HG03521 (cell line): ENCODE results near the gene SCP2D1.

ENCODE experiments used
- ATAC-seq: cut with Tn5 transposase; IDR thresholded peaks from one replicate; pipeline ENCODE4 v1.9.1; 2021; ENCODE audit warnings: mild to moderate bottlenecking, moderate library complexity; ENCODE audit not compliant: unreplicated experiment

Gene SCP2D1

DNA sequence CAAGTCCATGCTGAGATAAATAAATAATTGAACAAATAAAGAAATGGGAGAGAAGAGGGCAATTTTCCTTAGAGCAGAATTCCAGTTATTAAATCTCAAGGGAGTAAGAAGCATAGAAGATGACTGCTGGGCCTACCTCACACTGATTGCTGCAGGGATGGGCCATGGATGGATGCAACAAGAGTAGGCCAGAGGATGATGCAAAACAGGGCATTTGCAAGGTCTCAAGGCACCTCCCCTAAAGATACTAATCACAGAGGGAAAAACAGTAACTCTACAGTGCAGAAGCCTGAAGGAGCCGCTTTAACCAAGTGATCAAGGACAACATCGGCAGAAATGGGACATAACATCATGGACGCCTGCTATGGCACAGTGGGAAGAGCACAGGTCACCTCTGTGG is 1.7 kb upstream of the SCP2D1 start:
- no peak for ATAC-seq

DNA sequence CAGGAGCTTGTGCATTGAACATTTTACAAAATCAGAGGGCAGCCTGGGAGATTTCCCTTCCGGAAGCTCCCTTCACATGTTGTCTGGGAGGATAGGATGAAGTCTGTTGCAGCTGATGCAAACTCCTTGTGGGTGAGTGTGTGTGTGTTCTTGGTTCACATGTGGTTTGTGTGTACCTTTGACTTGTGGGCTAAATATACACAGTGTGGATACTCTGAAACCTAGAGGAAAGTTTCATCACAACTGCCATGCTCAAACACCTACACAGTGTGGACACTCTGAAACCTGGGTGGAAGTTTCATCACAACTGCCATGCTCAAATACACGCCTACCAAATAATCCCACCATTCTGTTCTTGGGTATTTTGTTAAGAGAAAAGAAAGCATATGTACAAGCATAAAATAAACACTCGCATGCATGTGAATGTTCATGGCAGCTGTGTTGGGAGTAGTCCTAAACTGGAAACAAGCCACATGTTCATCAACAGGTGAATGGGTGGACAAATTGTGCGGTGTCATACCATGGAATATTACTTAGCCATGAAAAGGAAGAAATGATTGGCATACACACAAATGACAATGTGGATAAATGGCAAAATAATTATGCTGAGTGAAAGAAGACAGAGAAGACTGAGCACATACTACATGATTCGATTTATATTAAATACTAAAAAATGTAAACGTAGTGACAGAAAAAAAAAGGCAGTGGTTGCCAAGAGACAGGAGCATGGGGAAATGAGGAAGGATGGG is 1.8 kb downstream of the SCP2D1 start:
- ATAC-seq = no peak

DNA sequence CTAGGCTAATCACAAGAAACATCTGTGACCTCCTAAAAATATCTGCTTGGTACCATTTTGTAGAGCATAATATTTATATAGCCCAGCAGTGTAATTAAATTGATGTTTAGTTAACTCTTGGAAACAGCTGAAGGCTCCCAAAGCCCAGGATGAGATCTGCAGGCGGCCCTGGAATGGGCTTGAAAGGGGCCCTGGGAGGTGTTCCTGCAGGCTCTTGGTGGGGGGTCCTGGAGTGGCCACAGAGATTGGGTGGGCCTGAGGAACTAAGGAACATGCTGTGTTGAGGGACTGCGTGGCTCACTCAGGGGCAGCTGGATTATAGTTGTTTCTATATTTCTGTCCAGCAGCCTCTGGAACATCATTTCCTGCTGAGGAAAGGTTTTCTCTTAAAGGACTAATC is 9.2 kb downstream of the SCP2D1 start:
- ATAC-seq = no peak

DNA sequence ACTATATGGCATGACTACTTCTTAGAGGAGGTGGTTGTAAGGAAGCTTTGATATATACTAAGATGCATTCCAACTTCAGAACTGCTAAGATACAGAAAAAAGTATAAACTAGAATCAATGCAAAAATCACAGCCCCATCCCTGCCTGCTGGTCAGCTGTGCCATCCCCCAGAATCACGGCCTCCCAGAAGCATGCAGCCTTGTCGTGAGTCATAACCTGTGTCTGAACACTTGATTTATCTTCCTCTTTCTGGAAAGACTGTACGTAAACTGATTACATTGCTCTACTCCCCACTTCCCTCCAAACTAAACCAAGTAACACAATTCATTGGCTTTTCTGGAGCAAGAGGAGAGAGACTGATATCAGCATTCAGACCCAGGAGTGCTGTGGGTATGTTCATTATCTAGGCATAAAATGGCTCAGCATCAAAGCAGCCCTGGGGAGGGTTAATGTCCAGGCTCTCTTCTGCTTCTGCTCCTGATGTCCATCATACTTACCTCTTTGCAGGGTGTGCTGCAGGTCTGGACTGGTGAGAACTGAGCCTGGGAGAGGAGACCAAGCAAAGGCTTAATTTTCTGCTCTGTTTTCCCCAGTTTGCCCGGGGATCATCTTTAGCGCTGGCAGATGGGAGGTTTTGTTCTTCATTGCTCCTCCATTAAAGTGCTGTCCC is 18.4 kb downstream of the SCP2D1 start:
- ATAC-seq = no peak

DNA sequence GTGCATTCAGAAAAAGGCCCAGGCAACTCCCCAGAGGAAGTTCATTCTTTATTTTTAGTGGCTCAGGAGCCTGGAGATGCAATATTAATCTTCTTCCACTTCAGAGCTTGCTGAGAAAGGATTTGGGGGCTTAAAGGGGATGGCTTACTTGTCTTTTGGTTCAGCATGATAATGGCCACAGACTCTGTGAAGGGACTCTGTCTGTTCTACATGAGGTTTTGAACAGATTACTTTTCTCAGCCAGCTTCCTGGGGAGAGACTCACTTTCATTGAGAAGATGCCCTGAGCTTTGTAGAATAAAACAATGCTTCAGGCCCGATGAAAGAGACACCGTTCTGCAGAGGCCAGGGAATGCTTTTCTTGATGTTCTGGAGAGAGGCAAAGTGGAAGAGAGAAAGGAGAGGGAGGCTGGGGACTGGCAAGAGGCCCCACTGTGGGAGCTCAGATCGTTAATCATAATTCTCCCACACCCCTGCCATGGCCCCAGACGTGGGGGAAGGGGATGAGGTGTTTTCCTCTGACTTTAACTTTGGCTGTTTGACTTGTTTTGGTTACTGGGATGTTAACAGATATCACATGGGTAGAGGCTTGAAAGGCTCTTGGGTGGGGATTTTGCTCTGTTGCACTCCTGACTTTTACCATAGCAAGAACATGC is 19.1 kb downstream of the SCP2D1 start:
- no peak for ATAC-seq

DNA sequence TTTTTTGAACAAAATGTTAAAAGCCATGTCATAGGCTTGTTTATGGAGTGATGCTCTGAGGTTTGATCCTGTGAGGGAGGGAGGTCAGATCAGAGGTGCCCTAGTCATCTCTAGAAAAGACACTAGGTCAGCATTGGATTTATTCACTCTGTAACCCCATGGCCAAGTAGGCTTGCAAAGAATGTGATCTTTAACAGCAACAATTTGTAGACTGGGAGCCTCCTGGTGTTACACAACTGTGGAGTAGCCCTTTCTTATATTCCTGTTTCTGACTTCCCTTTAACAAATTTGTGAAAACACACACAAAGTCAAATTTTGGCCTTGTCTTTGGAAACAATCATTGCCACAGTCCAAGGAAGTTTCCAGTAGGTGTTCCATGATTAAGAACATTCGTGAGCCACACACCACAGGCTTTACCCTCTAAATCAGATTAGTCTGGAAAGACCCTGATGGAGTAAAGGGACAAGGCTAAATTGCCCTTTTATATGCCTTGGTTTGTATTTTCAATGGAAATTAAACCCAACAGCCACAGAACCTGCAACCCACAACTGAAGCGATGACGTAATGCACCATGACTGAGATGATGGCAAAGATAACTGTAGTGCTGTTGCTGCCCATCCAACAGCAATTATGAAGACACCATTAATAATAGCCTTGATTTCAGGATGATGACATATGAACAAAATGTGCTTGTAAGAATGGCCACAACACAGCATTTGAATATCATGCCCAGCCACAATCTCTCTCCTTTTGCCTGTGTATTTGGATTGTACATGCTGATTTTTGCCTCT is 22.1 kb downstream of the SCP2D1 start:
- no peak for ATAC-seq

DNA sequence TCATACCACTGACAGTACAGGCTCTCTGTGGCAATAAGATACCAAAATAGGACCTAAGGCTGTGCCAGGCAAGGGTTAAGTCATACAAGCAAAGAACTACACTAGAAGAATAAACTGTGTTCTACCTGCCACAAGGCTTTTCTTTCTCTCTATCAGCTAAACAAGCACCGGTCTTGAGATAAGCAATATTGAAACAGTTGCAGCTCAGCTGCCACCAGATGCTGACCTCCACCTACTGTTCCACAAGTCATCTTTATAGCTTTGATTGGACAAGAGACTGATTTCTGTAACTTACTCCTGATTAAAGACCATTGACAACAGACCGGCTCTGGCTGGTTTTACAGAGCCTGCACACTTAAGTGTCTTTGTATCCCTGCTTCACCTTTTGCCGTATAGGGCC is 24.1 kb downstream of the SCP2D1 start:
- no peak for ATAC-seq

DNA sequence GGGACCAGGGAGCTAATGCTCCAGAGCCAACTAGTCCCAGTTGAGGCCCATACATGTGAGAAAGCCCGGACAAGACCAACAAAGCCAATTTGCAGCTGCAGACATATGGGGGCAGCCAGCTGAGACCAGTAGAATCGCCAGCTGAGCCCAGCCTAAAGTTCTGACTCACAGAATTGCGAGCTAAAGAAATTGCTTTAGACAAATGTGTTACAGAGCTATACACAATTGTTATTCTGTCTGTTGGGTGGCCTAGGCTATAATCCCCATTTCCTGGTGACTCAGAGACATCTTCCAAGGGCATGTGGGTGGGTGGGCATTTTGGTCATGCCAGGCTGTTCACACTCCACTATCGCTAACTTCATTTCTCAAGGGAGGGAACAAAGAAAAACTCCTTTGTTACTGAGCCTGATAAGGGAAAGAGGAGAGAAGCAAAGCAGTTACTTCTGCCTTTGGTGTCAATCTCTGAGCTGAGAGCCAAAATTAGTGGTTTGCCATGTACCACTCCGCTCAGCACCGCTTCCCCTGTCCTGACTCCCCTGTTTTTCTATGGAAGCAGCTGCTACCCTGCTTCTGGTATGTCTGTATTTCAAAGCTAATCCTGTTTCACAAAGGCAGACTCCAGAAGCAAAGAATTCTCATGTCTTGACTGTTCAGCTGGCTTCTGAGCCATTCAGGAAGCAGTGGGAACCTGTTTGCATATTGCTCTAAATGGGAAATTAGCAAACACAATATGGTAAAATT is 26.1 kb downstream of the SCP2D1 start:
- no peak for ATAC-seq

DNA sequence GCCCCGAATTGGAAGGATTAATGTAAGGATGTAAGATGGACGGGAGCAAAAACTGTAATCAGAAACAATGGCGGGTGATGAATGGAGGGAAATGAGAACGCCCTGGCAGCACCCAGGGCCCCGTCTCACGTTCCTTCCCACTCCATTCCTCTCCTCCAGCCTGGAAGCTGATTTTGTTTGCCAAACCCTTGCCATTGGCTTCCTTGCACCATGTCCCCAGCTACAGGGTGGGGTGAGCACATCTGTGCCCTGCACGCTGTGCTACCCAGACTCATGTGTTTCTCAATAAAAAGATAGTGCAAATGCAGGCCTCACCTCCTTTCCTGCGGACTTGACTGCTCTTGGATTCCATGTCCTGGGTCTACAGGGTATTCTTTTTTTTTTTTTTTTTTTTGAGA is 26.7 kb downstream of the SCP2D1 start:
- no peak for ATAC-seq

DNA sequence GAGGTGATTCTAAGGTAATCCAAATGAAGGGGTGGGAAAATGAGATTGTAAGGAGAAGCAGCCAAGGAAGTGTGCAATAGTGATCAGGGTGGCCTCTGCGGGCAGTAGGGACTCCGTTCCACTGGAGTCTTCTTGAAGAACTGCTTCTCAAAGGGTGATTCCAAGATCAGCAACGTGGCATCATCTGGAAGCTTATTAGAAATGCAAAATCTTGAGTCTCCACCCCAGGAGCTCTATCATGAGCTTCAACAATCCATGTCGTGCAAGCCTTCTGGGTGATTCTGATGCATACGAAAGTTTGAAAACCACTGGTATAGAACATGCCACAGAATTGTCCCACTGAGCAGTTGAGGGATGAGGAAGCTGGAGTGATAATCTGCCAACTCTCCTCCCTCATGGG is 31.4 kb downstream of the SCP2D1 start:
- ATAC-seq = no peak

DNA sequence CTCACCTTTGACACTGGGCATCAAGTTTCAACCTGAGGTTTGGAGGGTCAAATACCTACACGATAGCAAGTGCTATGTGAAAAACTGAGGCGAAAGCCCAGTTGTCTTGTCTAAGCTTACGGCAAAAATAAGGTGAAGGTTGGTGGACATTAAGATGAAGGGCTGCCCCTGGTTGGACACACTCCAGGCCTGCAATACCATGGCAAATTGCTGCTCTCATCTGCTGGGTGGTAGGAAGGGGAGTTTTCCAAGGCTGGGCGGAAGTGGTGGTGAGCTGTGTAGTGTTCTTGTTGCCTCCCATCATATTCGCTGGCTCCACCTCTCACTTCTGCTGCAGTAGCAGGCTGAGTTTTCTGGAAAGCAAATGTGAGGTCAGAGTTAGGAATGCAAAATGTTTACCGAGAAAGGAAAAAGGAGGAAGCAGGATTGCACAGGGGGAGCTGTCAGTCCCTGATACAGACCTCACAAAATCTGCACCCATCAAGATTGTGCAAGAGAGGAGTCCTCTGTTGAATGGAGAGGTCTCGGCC is 33.7 kb downstream of the SCP2D1 start:
- ATAC-seq = no peak

DNA sequence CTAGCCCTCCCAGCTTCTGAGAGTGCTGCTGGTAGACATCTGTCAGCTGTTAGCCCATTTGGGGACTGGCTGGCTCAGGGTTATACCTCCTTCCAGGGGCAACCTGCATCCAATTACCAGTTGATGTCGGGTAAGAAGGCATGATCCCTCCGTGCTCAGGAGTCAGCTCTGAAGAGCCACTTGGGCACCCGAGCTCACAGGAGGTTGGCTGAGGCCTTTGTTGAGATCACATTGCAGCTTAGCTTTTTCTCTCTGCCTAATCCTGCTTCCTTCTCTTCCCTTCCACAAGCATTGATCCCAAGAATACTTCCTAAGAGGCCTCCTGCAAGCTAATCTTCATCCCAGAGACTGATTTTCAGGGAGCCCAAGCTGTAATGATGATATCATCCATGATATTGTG is 35.5 kb downstream of the SCP2D1 start:
- no peak for ATAC-seq

DNA sequence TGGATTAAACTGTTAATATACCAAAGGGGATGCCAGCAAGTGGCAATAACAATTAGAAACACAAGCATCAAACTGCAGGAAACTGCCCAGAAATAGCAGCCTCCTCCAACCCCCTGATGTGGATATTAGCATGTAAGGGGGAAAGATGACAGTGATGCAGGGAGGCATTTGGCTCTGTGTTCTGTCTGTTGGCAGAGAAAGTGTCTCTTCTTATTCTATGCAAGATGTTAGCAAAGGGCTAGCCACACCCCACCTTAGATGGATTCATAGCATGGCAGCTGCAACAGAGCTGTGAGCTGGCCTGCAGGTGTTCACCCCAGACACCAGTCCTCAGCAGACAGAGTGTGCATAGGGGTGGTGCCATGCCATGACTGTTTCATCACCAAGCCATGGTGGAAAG is 38.0 kb downstream of the SCP2D1 start:
- no peak for ATAC-seq

DNA sequence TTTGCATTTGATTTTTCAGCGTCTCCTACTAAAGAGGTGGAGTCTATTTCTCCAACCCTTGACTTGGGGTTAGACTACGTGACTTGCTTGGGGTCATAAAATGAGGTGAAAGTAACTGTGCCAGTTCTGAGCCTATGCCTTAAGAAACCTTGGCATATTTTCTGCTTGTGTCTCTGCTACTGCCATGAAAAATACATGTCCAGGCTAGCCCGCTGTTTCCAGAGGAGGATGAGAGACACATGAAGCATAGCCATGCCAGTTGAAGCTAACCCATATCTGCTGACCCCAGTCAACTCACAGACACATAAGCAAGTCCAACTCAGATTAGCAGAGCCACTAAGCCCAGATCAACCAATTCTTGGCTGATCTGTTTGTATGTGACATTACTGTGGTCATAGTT is 38.7 kb downstream of the SCP2D1 start:
- ATAC-seq = no peak

DNA sequence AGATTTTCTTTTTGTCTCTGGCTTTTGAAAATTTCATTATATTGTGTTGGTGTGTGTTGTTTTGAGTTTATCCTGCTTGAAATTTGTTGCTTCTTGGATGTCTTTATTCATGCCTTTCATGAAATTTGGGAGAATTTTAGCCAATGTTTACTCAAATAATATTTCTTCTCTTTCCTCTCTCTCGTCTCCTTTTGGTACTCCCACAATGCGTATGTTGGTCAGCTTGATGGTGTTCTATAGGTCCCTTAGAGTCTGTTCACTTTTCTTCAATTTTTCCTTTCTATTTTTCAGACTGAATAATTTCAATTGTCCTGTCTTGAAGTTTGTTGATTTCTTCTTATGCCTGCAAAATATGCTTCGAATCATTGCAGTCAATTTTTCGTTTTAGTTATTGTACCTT is 39.6 kb downstream of the SCP2D1 start:
- no peak for ATAC-seq

DNA sequence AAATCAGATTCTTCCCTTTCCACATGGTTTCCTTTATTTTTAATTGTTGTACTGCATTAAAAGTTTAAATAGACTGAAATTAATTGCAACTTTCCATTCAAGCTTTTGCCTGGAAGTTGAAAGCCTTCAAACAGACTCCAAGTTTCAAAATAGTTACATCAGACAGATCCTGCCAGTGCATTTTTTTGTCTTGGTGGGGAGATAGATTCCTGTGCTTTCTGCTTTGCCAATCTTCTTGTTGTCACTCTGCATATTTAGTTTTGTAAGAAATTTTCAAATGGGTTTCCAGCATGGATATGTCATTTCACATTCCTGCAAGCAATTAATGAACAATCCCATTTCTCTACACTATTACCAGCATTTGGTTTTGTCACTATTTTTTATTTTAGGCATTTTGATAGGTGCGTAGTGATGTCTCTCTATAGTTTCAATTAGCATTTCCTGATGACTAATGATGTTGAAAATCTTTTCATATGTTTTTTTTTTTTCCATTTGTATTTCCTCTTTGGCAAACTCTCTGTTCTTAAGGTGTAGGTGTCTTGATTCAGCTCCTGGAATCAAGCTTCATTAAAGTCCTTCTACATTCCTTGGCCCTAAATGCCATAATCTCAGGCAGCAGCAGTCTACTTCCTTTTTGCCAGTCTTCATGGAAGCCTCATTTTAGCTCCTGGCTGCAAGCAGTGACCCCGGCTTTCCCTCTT is 40.5 kb downstream of the SCP2D1 start:
- no peak for ATAC-seq

DNA sequence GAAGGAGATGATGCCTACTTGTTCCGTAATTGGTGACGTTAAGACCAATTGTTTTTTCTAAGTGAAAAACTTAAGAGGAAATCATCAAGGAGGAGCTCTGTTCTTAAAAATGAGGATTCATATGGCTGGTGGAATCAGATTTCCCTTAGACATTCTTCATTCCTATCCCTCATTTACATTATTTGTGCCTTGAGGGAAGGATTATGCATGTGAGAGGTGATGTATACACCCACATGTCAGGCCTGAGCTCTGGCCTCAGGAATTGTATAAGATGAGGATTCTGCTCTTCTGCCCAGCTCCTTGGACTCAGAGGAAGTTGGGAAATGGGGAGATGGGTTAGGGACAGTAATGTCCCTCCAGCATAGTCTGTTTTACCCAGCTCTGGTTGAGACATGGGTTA is 42.3 kb downstream of the SCP2D1 start:
- ATAC-seq = no peak

DNA sequence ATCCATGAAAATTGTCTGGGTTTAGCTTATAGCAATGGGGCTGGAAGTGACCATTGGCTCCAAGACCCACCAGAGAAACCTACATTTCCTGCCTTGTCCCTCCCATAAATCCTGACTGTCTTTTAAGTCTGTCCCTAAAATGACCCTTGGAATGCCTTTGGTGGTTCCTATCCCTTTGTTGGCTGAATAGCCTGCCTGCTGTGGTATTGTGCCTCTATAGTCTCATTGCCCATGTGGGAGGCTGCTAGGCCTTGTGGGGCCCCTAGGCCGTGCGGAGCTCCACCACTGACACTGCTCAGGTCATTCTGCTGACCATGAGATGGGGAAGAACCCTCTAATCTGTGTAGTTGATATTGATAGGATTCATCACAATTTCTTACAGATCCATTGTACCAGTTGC is 43.3 kb downstream of the SCP2D1 start:
- no peak for ATAC-seq

DNA sequence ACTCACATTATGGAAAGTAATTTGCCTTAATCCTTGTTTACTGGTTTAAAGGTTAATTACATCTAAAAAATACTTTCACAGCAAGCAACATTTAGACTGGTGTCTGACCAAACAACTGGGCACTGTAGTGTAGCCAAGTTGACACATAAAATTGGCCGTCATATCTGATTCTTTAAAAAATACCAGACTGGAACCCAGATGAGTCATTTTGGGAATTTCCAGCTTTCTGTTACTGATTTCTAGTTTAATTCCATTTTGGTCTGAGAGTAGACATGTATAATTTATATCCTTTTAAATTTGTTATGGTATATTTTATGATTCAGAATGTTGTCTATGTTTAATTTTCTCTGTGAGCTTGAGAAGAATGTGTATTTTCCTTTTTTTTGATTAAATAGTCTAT is 44.1 kb downstream of the SCP2D1 start:
- no peak for ATAC-seq

DNA sequence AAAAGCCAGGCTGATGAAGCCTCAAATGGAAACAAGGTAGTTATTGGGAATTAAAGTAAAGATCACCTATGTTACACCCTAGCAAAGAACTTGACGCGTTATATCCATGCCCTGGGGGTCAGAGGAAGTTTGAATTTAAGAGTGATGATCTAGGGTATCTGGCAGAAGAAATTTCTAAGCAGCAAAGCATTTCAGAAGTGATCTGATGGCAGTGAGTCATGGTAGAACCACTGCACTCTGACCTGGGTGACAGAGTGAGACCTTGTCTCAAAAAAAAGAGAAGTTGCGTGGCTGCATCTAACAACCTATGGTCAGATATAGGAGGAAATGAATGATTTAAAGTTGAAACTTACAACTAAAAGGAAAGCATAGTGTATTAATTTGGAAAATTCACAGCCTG is 45.2 kb downstream of the SCP2D1 start:
- ATAC-seq = no peak
